HepG2 (cell line): ENCODE data around the gene TXLNA. TPM values are rescaled to one million over a fixed set of nuclear protein-coding genes. Genes with fewer than 3 reads are reported as not detected.

Source experiments
- CSRNP1 ChIP-seq: sonication (generic); formaldehyde crosslinking; IDR thresholded peaks from 2 replicates; pipeline ENCODE4 v1.8.1; 2023; ENCODE audit warnings: mild to moderate bottlenecking, missing genetic modification reagents
- FIP1L1 ChIP-seq: fragments of 200-400 bp; formaldehyde crosslinking; IDR thresholded peaks from 2 replicates; pipeline ENCODE4 v1.6.1; 2018; ENCODE audit warnings: low read depth, mild to moderate bottlenecking, low read length, moderate library complexity, borderline replicate concordance; ENCODE audit not compliant: insufficient read depth
- HMG20B ChIP-seq: conservative IDR thresholded peaks from 2 replicates; pipeline ENCODE4 v1.6.1; 2016; ENCODE audit warnings: missing genetic modification reagents, missing compliant biosample characterization
- MIXL1 ChIP-seq: IDR thresholded peaks from 2 replicates; pipeline ENCODE4 v1.6.1; 2016
- MXD1 ChIP-seq: sonication (generic); formaldehyde crosslinking; IDR thresholded peaks from 2 replicates; pipeline ENCODE4 v1.4.0; 2020; ENCODE audit warnings: mild to moderate bottlenecking, missing genetic modification reagents
- MXI1 ChIP-seq: IDR thresholded peaks from 3 replicates; pipeline ENCODE4 v1.6.1; 2012; ENCODE audit warnings: low read depth, low read length, inconsistent platforms, borderline replicate concordance
- RBM39 ChIP-seq: fragments of 200-400 bp; formaldehyde crosslinking; IDR thresholded peaks from one replicate; pipeline ENCODE4 v1.6.1; 2018; ENCODE audit warnings: antibody characterized with exemption, mild to moderate bottlenecking, low read depth, low read length; ENCODE audit not compliant: poor library complexity, severe bottlenecking
- SMAD1 ChIP-seq: sonication (generic); formaldehyde crosslinking; IDR thresholded peaks from 2 replicates; pipeline ENCODE4 v1.4.0; 2020; ENCODE audit warnings: missing genetic modification reagents, low read depth, mild to moderate bottlenecking, borderline replicate concordance
- SP2 ChIP-seq: sonication (generic); formaldehyde crosslinking; IDR thresholded peaks from 2 replicates; pipeline ENCODE4 v1.5.1; 2020; ENCODE audit warnings: mild to moderate bottlenecking, missing genetic modification reagents
- ZBTB37 ChIP-seq: sonication (generic); formaldehyde crosslinking; IDR thresholded peaks from 2 replicates; pipeline ENCODE4 v1.4.0; 2020; ENCODE audit warnings: mild to moderate bottlenecking, missing genetic modification reagents
- ZEB1 ChIP-seq: IDR thresholded peaks from 2 replicates; pipeline ENCODE4 v1.6.1; 2012; ENCODE audit warnings: mild to moderate bottlenecking, low read depth, inconsistent platforms; ENCODE audit not compliant: insufficient replicate concordance
- ZHX2 ChIP-seq, 2 experiments: sonication (generic) in 1 of 2; formaldehyde crosslinking in 1 of 2; IDR thresholded peaks; 2 replicates each; pipeline versions ENCODE4 v1.6.1 to v1.9.0; 2014 to 2022; ENCODE audit warnings: antibody characterized with exemption in 1 of 2, borderline replicate concordance in 1 of 2, inconsistent platforms in 1 of 2, low read depth in 1 of 2, missing genetic modification reagents in 1 of 2
- ZNF10 ChIP-seq: sonication (generic); formaldehyde crosslinking; IDR thresholded peaks from 2 replicates; pipeline ENCODE4 v1.4.0; 2020; ENCODE audit warnings: mild to moderate bottlenecking, low read depth, missing genetic modification reagents, borderline replicate concordance
- ZNF180 ChIP-seq: sonication (generic); formaldehyde crosslinking; IDR thresholded peaks from 2 replicates; pipeline ENCODE4 v1.4.0; 2020; ENCODE audit warnings: low read depth, missing genetic modification reagents, borderline replicate concordance
- ZNF589 ChIP-seq: sonication (generic); formaldehyde crosslinking; conservative IDR thresholded peaks from 2 replicates; pipeline ENCODE4 v1.8.0; 2022; ENCODE audit warnings: mild to moderate bottlenecking, moderate library complexity, missing genetic modification reagents
- ZNF644 ChIP-seq: IDR thresholded peaks from 2 replicates; pipeline ENCODE4 v1.6.1; 2016; ENCODE audit warnings: low read depth
- ZNF781 ChIP-seq: sonication (generic); formaldehyde crosslinking; IDR thresholded peaks from 2 replicates; pipeline ENCODE4 v1.5.1; 2020; ENCODE audit warnings: borderline replicate concordance, mild to moderate bottlenecking, missing genetic modification reagents; ENCODE audit errors: not compliant biosample characterization
- ZNF839 ChIP-seq: sonication (generic); formaldehyde crosslinking; IDR thresholded peaks from 2 replicates; pipeline ENCODE4 v1.4.0; 2020; ENCODE audit warnings: missing genetic modification reagents, mild to moderate bottlenecking, borderline replicate concordance
- polyA plus RNA-seq, 8 experiments: library from polyadenylated mRNA; depleted of rRNA in 3 of 8; stranded (reverse) in 7 of 8; unstranded in 1 of 8; fragments of >200 nt; fragmentation: Illumina TruSeq in 4 of 8; extraction: Trizol in 4 of 8; gene quantifications; 2 replicates each; pipeline versions ENCODE4 v1.2.1 to v1.2.3, GENCODE V29; 2011 to 2016; ENCODE audit warnings: low read depth in 4 of 8, missing spikeins in 1 of 8, mixed read lengths in 1 of 8; ENCODE audit not compliant: insufficient read depth in 1 of 8
- total RNA-seq, 5 experiments: library from RNA; depleted of rRNA; stranded (reverse); fragments of >200 nt; fragmentation: Illumina TruSeq; extraction: Trizol; gene quantifications; 2 replicates each; pipeline ENCODE4 v1.2.3, GENCODE V29; 2016; ENCODE audit warnings: low read depth in 1 of 5

TXLNA gene
- total and polyA plus RNA-seq, 2 of the 13 experiments (the other 11 are each of a cell fraction or from before 2014, with no cell fraction given): 29.6 to 67.8 TPM

GRCh38 chr1:32179443-32180185, at the start of gene TXLNA (continued):
- TF ChIP-seq ZBTB37 (CRISPR knock-in tag) (no peak), ZNF180 (no peak), RBM39 (peak; percentile 87), HMG20B (CRISPR knock-in tag) (0 out of 2 replicates have a peak, but pooled peaks have one; percentile 41), ZNF589 (CRISPR knock-in tag) (peak; percentile 88; the same call in 1 of the 2 replicates), ZNF839 (0 out of 2 replicates have a peak, but pooled peaks have one; percentile 40), MXI1 (peak; percentile 69; the same call in 2 of the 3 replicates), ZNF10 (CRISPR knock-in tag) (no peak), ZHX2 (IDR thresholded peaks at IDR 0.05; ENCODE audit: low read depth) (peak; percentile 62; the same call in 1 of the 2 replicates), ZHX2 (CRISPR knock-in tag; IDR thresholded peaks at IDR 0.05; ENCODE audit: borderline replicate concordance) (peak; percentile 59), MIXL1 (CRISPR knock-in tag) (peak; percentile 45; the same call in 1 of the 2 replicates), SMAD1 (CRISPR knock-in tag) (no peak; the same call in 1 of the 2 replicates), ZEB1 (no peak), FIP1L1 (no peak), CSRNP1 (CRISPR knock-in tag) (peak; percentile 94), MXD1 (CRISPR knock-in tag) (no peak; the same call in none of the 2 replicates), ZNF644 (no peak), SP2 (CRISPR knock-in tag) (peak; percentile 68), ZNF781 (CRISPR knock-in tag) (peak; percentile 89)
